BJ (cell line): ENCODE measurements around the gene NDUFV1. TPM values are rescaled to one million over a fixed set of nuclear protein-coding genes. Genes with fewer than 3 reads are reported as not detected.

Experiments used
- CTCF ChIA-PET: fragments of 350-600 bp; formaldehyde crosslinking; extraction: SDS; loops from one replicate; lab custom pipeline; 2021; ENCODE audit warnings: antibody characterized with exemption, inconsistent platforms; lab: Yijun Ruan, JAX
- POLR2A ChIA-PET: fragments of 300-600 bp; sonication (Branson Sonifier 250); formaldehyde crosslinking; extraction: SDS; loops from one replicate; lab custom pipeline; 2021; ENCODE audit warnings: antibody characterized with exemption; lab: Charles Lee
- DNase-seq: peaks from one replicate; pipeline ENCODE4 v3.0.0-alpha.2; 2011; ENCODE audit warnings: low read depth
- H3K27me3 ChIP-seq: 2 replicates; pipeline ENCODE4 v1.6.0; 2011; ENCODE audit warnings: low read length; ENCODE audit not compliant: control insufficient read depth, insufficient read depth
- H3K36me3 ChIP-seq: 2 replicates; pipeline ENCODE4 v1.5.1; 2011; ENCODE audit warnings: low read length; ENCODE audit not compliant: control insufficient read depth, insufficient read depth
- H3K4me3 ChIP-seq: 2 replicates; pipeline ENCODE4 v1.5.1; 2011; ENCODE audit warnings: low read depth, mild to moderate bottlenecking, control low read depth, low read length
- polyA plus RNA-seq: library from polyadenylated mRNA; depleted of rRNA; stranded (reverse); fragments of >200 nt; gene quantifications from 2 replicates; pipeline ENCODE4 v1.2.3, GENCODE V29; 2011
- TF ChIP-seq, protein P1 (sequence below): IDR thresholded peaks from 2 replicates; pipeline ENCODE4 v1.5.1; 2011; ENCODE audit warnings: low read depth, mild to moderate bottlenecking, control low read depth, inconsistent platforms, low read length, moderate library complexity; ENCODE audit not compliant: insufficient read depth

Gene NDUFV1
- polyA plus RNA-seq, 1 experiment, result 149 TPM

DNA sequence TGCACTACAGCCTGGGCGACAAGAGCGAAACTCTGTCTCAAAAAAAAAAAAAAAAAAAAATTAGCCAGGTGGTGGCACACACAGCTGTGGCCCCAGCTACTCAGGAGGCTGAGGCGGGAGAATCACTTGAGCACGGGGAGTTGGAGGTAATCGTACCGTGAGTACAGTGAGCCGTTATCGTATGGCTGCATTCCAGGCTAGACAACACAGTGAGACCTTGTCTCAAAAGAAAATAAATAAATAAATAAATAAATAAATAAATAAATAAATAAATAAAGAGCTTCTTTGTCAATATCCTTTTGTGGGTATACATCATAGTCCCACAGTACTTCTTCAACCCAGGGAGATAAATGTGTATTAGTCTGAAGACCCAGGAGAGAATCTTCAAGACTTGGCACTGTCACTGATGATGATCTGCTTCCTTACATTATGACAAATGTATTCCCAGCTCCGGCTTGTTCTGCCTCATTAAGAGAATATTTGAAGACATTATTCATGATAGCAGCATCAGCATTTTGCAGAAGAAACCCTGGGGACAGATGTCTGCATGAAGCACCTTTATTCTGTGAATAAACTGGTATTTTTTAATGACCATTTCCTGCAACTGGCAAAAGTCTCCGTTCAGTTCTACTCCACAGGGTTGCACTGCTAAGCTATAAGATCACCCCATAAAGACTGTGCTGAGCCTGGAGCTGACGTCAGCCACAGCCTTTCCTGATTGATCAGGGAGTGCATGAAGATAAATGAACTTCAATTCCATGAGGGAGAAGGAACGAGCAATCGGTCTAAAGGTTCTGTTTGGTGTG lies 45.4 kb downstream of the NDUFV1 start:
- H3K27me3 ChIP-seq, result no peaks in the 10 kb centered on the region; the same call in 1 of the 2 replicates
- no peaks in the 10 kb centered on the region for H3K36me3 ChIP-seq
- no peak for DNase-seq
- no peak overlapping the region for H3K4me3 ChIP-seq
- ChIA-PET CTCF (interaction anchor here (1.2 to 9.0 kb wide), 4 partner anchors 8 to 69 kb away, joined by 3 to 48 read pairs (median 8); partner anchors contain the start of genes GSTP1, NUDT8 and TBX10), POLR2A (no interaction called here)
- TF ChIP-seq, protein P1, sequence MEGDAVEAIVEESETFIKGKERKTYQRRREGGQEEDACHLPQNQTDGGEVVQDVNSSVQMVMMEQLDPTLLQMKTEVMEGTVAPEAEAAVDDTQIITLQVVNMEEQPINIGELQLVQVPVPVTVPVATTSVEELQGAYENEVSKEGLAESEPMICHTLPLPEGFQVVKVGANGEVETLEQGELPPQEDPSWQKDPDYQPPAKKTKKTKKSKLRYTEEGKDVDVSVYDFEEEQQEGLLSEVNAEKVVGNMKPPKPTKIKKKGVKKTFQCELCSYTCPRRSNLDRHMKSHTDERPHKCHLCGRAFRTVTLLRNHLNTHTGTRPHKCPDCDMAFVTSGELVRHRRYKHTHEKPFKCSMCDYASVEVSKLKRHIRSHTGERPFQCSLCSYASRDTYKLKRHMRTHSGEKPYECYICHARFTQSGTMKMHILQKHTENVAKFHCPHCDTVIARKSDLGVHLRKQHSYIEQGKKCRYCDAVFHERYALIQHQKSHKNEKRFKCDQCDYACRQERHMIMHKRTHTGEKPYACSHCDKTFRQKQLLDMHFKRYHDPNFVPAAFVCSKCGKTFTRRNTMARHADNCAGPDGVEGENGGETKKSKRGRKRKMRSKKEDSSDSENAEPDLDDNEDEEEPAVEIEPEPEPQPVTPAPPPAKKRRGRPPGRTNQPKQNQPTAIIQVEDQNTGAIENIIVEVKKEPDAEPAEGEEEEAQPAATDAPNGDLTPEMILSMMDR, result no peak

DNA sequence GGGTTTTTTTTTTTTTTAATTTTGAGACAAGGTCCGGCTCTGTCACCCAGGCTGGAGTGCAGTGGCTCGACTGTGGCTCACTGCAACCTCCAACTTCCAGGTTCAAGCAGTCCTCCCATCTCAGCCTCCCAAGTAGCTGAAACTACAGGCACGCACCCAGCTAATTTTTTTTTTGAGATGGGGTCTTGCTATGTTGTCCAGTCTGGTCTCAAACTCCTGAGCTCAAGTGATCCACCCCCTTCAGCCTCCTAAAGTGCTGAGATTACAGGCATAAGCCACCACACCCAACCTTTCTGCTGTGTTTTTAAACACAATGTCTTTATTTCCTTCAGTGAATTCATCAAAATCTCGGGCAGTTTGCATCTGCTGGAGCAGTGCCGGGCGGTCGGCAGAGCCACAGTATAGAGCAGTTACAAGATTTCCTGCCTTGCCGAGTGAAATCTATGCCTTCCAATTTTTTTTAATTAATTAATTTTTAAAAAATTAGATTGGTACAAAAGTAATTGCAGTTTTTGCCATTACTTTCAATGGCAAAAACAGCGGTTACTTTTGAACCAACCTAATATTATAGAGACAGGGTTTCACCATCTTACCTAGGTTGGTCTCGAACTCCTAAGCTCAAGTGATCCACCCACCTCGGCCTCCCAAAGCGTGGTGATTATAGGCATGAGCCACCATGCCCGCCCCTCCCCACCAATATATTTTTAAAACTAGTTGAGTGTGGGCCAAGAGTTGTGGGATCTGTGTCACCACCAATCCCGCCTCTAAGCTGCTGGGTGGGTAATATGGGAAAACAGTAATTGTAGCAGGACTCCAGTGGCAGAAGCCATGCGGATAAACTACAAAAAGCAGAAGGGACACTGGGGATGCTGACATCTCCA lies 46.5 kb downstream of the NDUFV1 start:
- TF ChIP-seq, protein P1, result no peak
- no peak for DNase-seq
- CTCF ChIA-PET, result interaction anchor here (9.0 kb wide), 1 partner anchor 23 kb away, joined by 48 read pairs; the partner anchor contains the start of gene NUDT8
- H3K27me3 ChIP-seq, result no peaks in the 10 kb centered on the region; the same call in 1 of the 2 replicates
- POLR2A ChIA-PET, result no interaction called here
- no peak overlapping the region for H3K4me3 ChIP-seq
- H3K36me3 ChIP-seq, result no peaks in the 10 kb centered on the region

DNA sequence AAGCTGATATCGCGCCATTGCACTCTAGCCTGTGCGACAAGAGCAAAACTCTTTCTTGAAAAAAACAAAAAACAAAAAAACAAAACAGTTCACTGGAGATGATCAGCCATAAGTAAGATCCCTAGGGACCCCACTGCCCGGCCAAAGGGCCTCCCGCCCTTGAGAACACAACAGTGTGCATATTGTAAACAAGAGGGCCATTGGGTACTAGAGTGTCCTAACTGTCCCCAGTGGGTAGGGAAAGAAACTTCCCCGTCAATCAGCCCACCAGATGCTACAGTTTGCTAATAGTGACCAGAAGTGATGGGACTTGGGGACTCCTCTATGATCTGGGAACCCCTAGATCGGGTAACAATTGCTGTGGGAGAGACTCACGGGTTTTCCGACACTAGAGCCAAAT lies 47.5 kb downstream of the NDUFV1 start:
- H3K4me3 ChIP-seq, result no peak overlapping the region
- H3K36me3 ChIP-seq, result no peaks in the 10 kb centered on the region
- ChIA-PET CTCF (no interaction called here), POLR2A (no interaction called here)
- TF ChIP-seq, protein P1, result no peak
- no peak for DNase-seq
- no peaks in the 10 kb centered on the region for H3K27me3 ChIP-seq

DNA sequence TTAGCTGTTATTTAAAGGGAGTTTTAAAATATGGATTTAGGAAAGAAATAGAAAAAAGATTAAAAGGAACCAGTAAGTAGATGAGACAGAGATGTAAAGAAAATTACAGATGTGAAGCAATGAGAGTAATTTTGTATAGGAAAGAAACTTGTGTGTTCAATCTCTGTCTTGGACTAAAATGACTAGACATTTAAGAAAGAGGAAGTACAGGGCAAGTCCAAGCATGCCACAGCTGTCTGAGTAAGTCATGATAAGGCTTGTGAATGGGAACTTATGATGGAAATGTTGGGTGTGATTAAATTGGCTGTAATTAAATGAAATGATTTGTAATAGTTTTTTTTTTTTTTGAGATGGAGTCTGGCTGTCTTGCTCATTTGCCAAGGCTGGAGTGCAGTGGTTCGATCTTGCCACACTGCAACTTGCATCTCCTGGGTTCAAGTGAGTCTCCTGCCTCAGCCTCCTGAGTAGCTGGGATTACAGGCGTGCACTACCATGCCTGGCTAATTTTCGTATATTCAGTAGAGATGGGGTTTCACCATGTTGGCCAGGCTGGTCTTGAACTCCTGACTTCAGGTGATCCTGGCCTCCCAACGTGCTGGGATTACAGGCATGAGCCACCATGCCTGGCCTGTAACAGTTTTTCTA lies 49.7 kb downstream of the NDUFV1 start:
- TF ChIP-seq, protein P1, result no peak
- 0 out of 2 replicates have a peak, but pooled peaks cover 1% of the 10 kb centered on the region for H3K27me3 ChIP-seq
- ChIA-PET POLR2A (no interaction called here), CTCF (interaction anchor here (1.4 to 6.9 kb wide), 2 partner anchors 25 to 43 kb away, joined by 3 to 65 read pairs; partner anchors contain the start of gene NUDT8)
- DNase-seq, result no peak
- H3K36me3 ChIP-seq, result no peaks in the 10 kb centered on the region
- H3K4me3 ChIP-seq, result no peak overlapping the region
